ENCODE data around the gene GALNT9. TPM values are rescaled to one million over a fixed set of nuclear protein-coding genes. Genes with fewer than 3 reads are reported as not detected.

The GALNT9 gene
- total RNA-seq, 1 experiment from 2014 or later = 0.45 TPM

GRCh38 chr12:132219323-132219722 lies 110.1 kb downstream of the GALNT9 start:
- Mint-ChIP-seq H3K4me1 (ENCODE audit: low read depth, unreplicated experiment) (peaks cover 5% of the 10 kb centered on the region), H3K27me3 (ENCODE audit: insufficient read depth, unreplicated experiment) (peaks cover 23% of the 10 kb centered on the region), H3K36me3 (ENCODE audit: insufficient read depth, unreplicated experiment) (no peaks in the 10 kb centered on the region), H3K4me3 (ENCODE audit: unreplicated experiment) (no peak overlapping the region), H3K27ac (ENCODE audit: unreplicated experiment) (no peak overlapping the region), H3K9me3 (ENCODE audit: unreplicated experiment) (peaks cover 8% of the 10 kb centered on the region)
- Histone ChIP-seq H3K4me1 (peaks cover 4% of the 10 kb centered on the region; the same call in 1 of the 2 replicates), H3K27me3 (replicated peaks; ENCODE audit: control insufficient read depth, insufficient read depth, low read length) (no peaks in the 10 kb centered on the region; the same call in 1 of the 2 replicates), H3K36me3 (ENCODE audit: control insufficient read depth, insufficient read depth, low read length) (no peaks in the 10 kb centered on the region), H3K4me3 (ENCODE audit: low read depth, low read length) (no peak overlapping the region), H3K9me3 (no peaks in the 10 kb centered on the region)
- intact Hi-C loops (cut with micrococcal nuclease; ENCODE audit: unreplicated experiment) = loop anchor here (1.0 kb wide), 3 partner anchors 30 to 195 kb away; no protein-coding TSS in a partner anchor
- no peak for TF ChIP-seq CTCF (IDR thresholded peaks at IDR 0.05; ENCODE audit: insufficient read depth in 1 of 2, low read depth in 1 of 2, low read length in 1 of 2, severe bottlenecking in 1 of 2, unreplicated experiment in 1 of 2)
- DNase-seq = no peak
- ChIA-PET POLR2A (interaction anchor here (0.6 kb wide), 1 partner anchor 352 kb away, joined by 3 read pairs; no protein-coding TSS in a partner anchor), CTCF (interaction anchor here (0.6 to 1.5 kb wide), 3 partner anchors 30 to 1310 kb away, joined by 5 to 15 read pairs (median 5); no protein-coding TSS in a partner anchor)
- BruUV-seq (replicated peaks) = no TSS peak

GRCh38 chr12:132218915-132219314 lies 110.5 kb downstream of the GALNT9 start:
- peak; percentile 61 to 67 for DNase-seq
- no peaks in the 10 kb centered on the region; the same call in 1 of the 2 replicates for H3K27me3 ChIP-seq (replicated peaks; ENCODE audit: control insufficient read depth, insufficient read depth, low read length)

GRCh38 chr12:132218527-132218875 lies 110.9 kb downstream of the GALNT9 start:
- ChIA-PET POLR2A (no interaction called here), CTCF (no interaction called here)
- H3K9me3 Mint-ChIP-seq (ENCODE audit: unreplicated experiment) = peaks cover 8% of the 10 kb centered on the region
- Histone ChIP-seq H3K36me3 (ENCODE audit: control insufficient read depth, insufficient read depth, low read length) (no peaks in the 10 kb centered on the region), H3K4me1 (peaks cover 4% of the 10 kb centered on the region; the same call in 1 of the 2 replicates), H3K27me3 (replicated peaks; ENCODE audit: control insufficient read depth, insufficient read depth, low read length) (no peaks in the 10 kb centered on the region; the same call in 1 of the 2 replicates), H3K4me3 (ENCODE audit: low read depth, low read length) (no peak overlapping the region), H3K9me3 (no peaks in the 10 kb centered on the region)
- BruUV-seq (replicated peaks) = no TSS peak
- no peaks in the 10 kb centered on the region for H3K36me3 Mint-ChIP-seq (ENCODE audit: insufficient read depth, unreplicated experiment)
- no peak overlapping the region for H3K4me3 Mint-ChIP-seq (ENCODE audit: unreplicated experiment)
- H3K27me3 Mint-ChIP-seq (ENCODE audit: insufficient read depth, unreplicated experiment) = peaks cover 23% of the 10 kb centered on the region
- DNase-seq = no peak
- TF ChIP-seq CTCF (IDR thresholded peaks at IDR 0.05; ENCODE audit: insufficient read depth in 1 of 2, low read depth in 1 of 2, low read length in 1 of 2, severe bottlenecking in 1 of 2, unreplicated experiment in 1 of 2) = no peak
- H3K27ac Mint-ChIP-seq (ENCODE audit: unreplicated experiment) = no peak overlapping the region
- peaks cover 5% of the 10 kb centered on the region for H3K4me1 Mint-ChIP-seq (ENCODE audit: low read depth, unreplicated experiment)
- intact Hi-C loops (cut with micrococcal nuclease; ENCODE audit: unreplicated experiment) = no loop called here

More at GRCh38 chr12:132218915-132219314, 110.5 kb downstream of the GALNT9 start:
- H3K4me3 Mint-ChIP-seq (ENCODE audit: unreplicated experiment) = no peak overlapping the region
- H3K36me3 Mint-ChIP-seq (ENCODE audit: insufficient read depth, unreplicated experiment) = no peaks in the 10 kb centered on the region
- Histone ChIP-seq H3K4me1 (peaks cover 4% of the 10 kb centered on the region; the same call in 1 of the 2 replicates), H3K9me3 (no peaks in the 10 kb centered on the region), H3K4me3 (ENCODE audit: low read depth, low read length) (no peak overlapping the region), H3K36me3 (ENCODE audit: control insufficient read depth, insufficient read depth, low read length) (no peaks in the 10 kb centered on the region)
- peaks cover 8% of the 10 kb centered on the region for H3K9me3 Mint-ChIP-seq (ENCODE audit: unreplicated experiment)
- BruUV-seq (replicated peaks) = no TSS peak
- H3K27ac Mint-ChIP-seq (ENCODE audit: unreplicated experiment) = no peak overlapping the region
- CTCF ChIA-PET = interaction anchor here (0.6 to 1.5 kb wide), 3 partner anchors 30 to 1309 kb away, joined by 5 to 15 read pairs (median 5); no protein-coding TSS in a partner anchor
- TF ChIP-seq CTCF (IDR thresholded peaks at IDR 0.05; ENCODE audit: insufficient read depth in 1 of 2, low read depth in 1 of 2, low read length in 1 of 2, severe bottlenecking in 1 of 2, unreplicated experiment in 1 of 2) = peak; percentile 60 to 79
- peaks cover 5% of the 10 kb centered on the region for H3K4me1 Mint-ChIP-seq (ENCODE audit: low read depth, unreplicated experiment)
- POLR2A ChIA-PET = interaction anchor here (0.6 kb wide), 1 partner anchor 352 kb away, joined by 3 read pairs; no protein-coding TSS in a partner anchor
- intact Hi-C loops (cut with micrococcal nuclease; ENCODE audit: unreplicated experiment) = loop anchor here (1.0 kb wide), 3 partner anchors 30 to 195 kb away; no protein-coding TSS in a partner anchor
- peaks cover 23% of the 10 kb centered on the region for H3K27me3 Mint-ChIP-seq (ENCODE audit: insufficient read depth, unreplicated experiment)
